Lung (tissue), 12 donors: ENCODE results near the gene ART3. TPM values are rescaled to one million over a fixed set of nuclear protein-coding genes. Genes with fewer than 3 reads are reported as not detected.
A peak's percentile ranks its signal among the peaks of the same experiment; 100 is the strongest.

Experiments used
- ATAC-seq: fragments of 200-7000 bp; cut with Tn5 transposase; one replicate; pipeline ENCODE4 v1.9.1; 2020; ENCODE audit warnings: moderate number of reproducible peaks; ENCODE audit not compliant: insufficient read depth, low FRiP score
- DNase-seq, 3 donors: peaks; one replicate each; pipeline ENCODE4 v3.0.0-alpha.2; 2013 to 2017
- H3K27ac ChIP-seq, 2 donors: one replicate each; pipeline ENCODE4 v1.5.1; 2013; ENCODE audit warnings: mild to moderate bottlenecking in 2 of 2, moderate library complexity in 2 of 2, control low read depth in 1 of 2, inconsistent platforms in 1 of 2, low read depth in 1 of 2, low read length in 1 of 2
- H3K27me3 ChIP-seq, 3 donors: one replicate each; pipeline ENCODE4 v1.5.1; 2013; ENCODE audit warnings: low read length in 2 of 3; ENCODE audit not compliant: control insufficient read depth in 3 of 3, insufficient read depth in 3 of 3
- H3K36me3 ChIP-seq, 4 donors: one replicate each; pipeline ENCODE4 v1.5.1; 2013; ENCODE audit warnings: low read length in 4 of 4, mild to moderate bottlenecking in 1 of 4, moderate library complexity in 1 of 4; ENCODE audit not compliant: control insufficient read depth in 4 of 4, insufficient read depth in 4 of 4
- H3K4me1 ChIP-seq, 5 donors: one replicate each; pipeline ENCODE4 v1.5.1; 2013; ENCODE audit warnings: low read length in 5 of 5, mild to moderate bottlenecking in 2 of 5, moderate library complexity in 1 of 5; ENCODE audit not compliant: control insufficient read depth in 5 of 5, insufficient read depth in 5 of 5
- H3K4me3 ChIP-seq: one replicate; pipeline ENCODE4 v1.5.1; 2013; ENCODE audit warnings: mild to moderate bottlenecking, control low read depth, moderate library complexity
- H3K9ac ChIP-seq, 2 donors: one replicate each; pipeline ENCODE4 v1.5.1; 2013; ENCODE audit warnings: low read length in 2 of 2, control low read depth in 1 of 2; ENCODE audit not compliant: insufficient read depth in 1 of 2
- H3K9me3 ChIP-seq, 4 donors: one replicate each; pipeline ENCODE4 v1.5.1; 2013; ENCODE audit warnings: low read length in 3 of 4, mild to moderate bottlenecking in 1 of 4, moderate library complexity in 1 of 4; ENCODE audit not compliant: control insufficient read depth in 4 of 4, insufficient read depth in 3 of 4
- CTCF ChIP-seq: IDR thresholded peaks from 2 replicates; pipeline ENCODE4 v1.5.1; 2012; ENCODE audit warnings: mild to moderate bottlenecking; ENCODE audit errors: control extremely low read depth, extremely low read depth
- WGBS, 2 donors: extraction: QIAGEN DNeasy Blood & Tissue Kit; methylation state at CpG; one replicate each; pipeline ENCODE4 v1.1.7; 2013; 5-methylcytosine and 5-hydroxymethylcytosine counted together
- polyA plus RNA-seq, 2 donors: library from polyadenylated mRNA; stranded (reverse); fragments of 200-250 nt; gene quantifications; one replicate each; pipeline ENCODE4 v1.2.1, GENCODE V29; 2013
- total RNA-seq, 2 donors: library from RNA; depleted of rRNA in 1 of 2; stranded (reverse); fragments of >200 nt in 1 of 2; gene quantifications; one replicate each; pipeline ENCODE4 v1.2.1, GENCODE V29; 2014 to 2021
- donor health status: control.
- donor health status: control.
- donor health status: Bipolar disorder and iron deficiency.
- donor health status: healthy.
- donor health status: DM: yes; HTN: yes; CAD: no.

ART3 gene
- total and polyA plus RNA-seq, 4 donors = 0.13 to 0.71 TPM; not detected in 2

DNA sequence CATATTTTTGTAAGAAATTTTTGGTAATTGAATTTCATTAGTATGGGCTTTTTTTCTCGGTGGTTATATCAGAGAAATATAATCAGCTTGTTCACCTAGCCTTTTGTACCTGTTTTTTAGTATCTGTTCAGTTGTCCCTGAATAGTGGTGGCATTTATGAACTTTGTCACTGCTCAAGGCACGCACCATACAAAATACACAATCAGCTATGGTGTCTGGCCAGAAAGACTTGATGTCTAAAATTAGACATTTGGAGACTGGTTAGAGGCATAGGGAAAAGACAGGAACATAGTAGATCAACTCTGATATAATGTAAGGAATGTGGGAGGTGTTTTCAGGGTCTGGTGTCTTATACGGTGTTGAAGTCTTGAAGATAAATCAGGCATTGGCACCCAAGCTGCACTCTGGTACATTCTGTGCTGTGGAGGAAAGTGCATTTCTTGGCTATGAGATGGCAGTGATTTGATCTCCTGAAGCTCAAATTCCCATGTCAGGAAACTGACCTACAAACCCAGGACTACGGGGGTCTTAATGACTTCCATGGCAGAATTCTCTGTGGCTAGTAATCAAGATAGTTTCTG lies 3.6 kb downstream of the ART3 start:
- peak overlapping the region in 1 of 2 donors; percentile 82 for H3K27ac ChIP-seq
- no peaks in the 10 kb centered on the region for H3K27me3 ChIP-seq
- H3K4me1 ChIP-seq = no peaks in the 10 kb centered on the region
- DNase-seq = no peak
- no peak for TF ChIP-seq CTCF
- no peaks in the 10 kb centered on the region for H3K9me3 ChIP-seq
- no peaks in the 10 kb centered on the region for H3K36me3 ChIP-seq
- no peak overlapping the region for H3K4me3 ChIP-seq
- ATAC-seq = no peak
- WGBS, 2 donors = 68 to 88% methylated on average over 4 of the region's 4 CpGs
- H3K9ac ChIP-seq = no peak overlapping the region

DNA sequence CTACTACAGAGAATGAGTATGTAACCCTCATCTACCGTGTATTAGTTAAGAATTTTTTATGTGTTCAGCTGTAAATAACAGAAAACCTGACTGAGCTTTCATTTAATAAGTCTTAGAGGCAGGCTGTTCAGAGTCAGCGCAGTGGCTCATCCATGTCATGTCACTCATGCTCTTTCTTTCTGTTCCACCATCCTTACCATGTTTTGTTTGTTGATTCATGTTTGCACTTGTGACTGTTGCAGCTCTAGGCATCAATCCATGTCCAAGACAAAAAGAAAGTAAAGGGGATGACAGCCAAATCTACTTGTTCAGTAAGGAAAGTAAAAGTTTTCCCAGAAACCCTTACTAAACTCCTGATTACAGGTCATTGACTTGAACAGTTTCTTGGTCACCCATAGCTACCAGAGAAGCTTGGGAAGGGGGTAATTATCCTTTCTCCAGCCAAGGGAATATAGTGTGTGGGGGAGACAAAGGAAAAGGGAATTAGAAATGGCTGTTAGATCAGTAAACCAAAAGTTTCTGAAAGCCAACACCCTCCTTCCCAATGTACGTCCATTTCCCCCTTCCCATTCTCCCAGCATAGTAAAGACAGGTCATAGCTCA lies 9.0 kb downstream of the ART3 start:
- H3K4me1 ChIP-seq = peaks cover 0 to 6% (median 0%) of the 10 kb centered on the region in 5 donors
- H3K9me3 ChIP-seq = no peaks in the 10 kb centered on the region
- H3K4me3 ChIP-seq = no peak overlapping the region
- DNase-seq (no peak), ATAC-seq (no peak)
- H3K9ac ChIP-seq = no peak overlapping the region
- WGBS, 2 donors = 86 to 92% methylated on average over 3 of the region's 3 CpGs
- peak overlapping the region in 1 of 2 donors; percentile 42 for H3K27ac ChIP-seq
- no peak for TF ChIP-seq CTCF
- no peaks in the 10 kb centered on the region for H3K27me3 ChIP-seq
- no peaks in the 10 kb centered on the region for H3K36me3 ChIP-seq

- Histone ChIP-seq H3K9me3 (no peaks in the 10 kb centered on the region), H3K27ac (peak overlapping the region in 1 of 2 donors; percentile 28), H3K36me3 (no peaks in the 10 kb centered on the region), H3K4me1 (peaks cover 0 to 8% (median 0%) of the 10 kb centered on the region in 5 donors), H3K27me3 (no peaks in the 10 kb centered on the region), H3K4me3 (no peak overlapping the region), H3K9ac (no peak overlapping the region)
- 79 to 88% methylated on average over 1 of the region's 1 CpG for WGBS, 2 donors
- DNase-seq (no peak), ATAC-seq (no peak)
- TF ChIP-seq CTCF = no peak
Measured at GRCh38 chr4:76084542-76084941, 10.0 kb downstream of the ART3 start.
